C4-2B (cell line): ENCODE results near the gene RPS6KL1.

Experiments used
- H3K27ac ChIP-seq: fragments of 450-650 bp; 2 replicates; pipeline ENCODE4 v1.5.1; 2017
- ZFX ChIP-seq: fragments of 450-650 bp; IDR thresholded peaks from 2 replicates; pipeline ENCODE4 v1.6.1; 2017
- TF ChIP-seq, protein P1 (sequence below): fragments of 450-650 bp; conservative IDR thresholded peaks from 2 replicates; pipeline ENCODE4 v1.5.1; 2017; ENCODE audit warnings: mild to moderate bottlenecking

The RPS6KL1 gene

DNA sequence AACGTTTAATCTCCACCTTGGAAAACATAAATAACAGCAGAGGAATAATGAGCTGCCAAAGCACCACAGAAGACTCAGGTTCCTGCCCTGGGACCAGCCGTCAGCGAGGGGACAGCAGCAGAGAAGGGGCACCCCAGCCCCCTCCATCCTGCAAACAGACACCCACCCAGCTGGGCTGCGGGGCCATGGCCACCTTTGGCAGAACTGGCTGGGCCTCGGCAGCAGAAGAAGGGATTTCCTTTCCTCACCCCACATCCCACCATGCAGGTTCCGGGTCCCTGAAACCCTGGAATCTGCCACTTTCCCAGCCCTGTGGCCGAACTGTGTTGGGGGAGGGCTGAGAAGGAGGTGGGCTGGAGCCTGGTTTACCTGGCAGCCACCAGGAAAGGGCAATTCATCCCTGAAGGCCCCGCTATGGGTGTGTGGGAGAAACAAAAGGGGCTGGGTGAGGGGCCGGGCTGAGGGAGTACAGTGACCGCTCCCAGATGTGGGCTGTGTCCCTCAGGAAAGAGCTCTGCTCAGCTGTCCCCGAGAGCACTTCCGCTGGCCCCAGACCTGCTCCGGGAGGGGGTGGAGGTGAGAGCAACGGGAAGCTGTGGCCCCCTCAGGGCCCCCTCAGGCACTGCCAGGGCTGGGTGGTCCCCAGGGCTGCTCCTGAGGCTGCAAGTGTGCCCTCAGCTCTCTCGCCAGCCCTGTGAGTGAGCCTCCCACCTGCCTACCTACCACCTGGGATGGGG, 28.6 kb upstream of the RPS6KL1 start:
- TF ChIP-seq, protein P1, sequence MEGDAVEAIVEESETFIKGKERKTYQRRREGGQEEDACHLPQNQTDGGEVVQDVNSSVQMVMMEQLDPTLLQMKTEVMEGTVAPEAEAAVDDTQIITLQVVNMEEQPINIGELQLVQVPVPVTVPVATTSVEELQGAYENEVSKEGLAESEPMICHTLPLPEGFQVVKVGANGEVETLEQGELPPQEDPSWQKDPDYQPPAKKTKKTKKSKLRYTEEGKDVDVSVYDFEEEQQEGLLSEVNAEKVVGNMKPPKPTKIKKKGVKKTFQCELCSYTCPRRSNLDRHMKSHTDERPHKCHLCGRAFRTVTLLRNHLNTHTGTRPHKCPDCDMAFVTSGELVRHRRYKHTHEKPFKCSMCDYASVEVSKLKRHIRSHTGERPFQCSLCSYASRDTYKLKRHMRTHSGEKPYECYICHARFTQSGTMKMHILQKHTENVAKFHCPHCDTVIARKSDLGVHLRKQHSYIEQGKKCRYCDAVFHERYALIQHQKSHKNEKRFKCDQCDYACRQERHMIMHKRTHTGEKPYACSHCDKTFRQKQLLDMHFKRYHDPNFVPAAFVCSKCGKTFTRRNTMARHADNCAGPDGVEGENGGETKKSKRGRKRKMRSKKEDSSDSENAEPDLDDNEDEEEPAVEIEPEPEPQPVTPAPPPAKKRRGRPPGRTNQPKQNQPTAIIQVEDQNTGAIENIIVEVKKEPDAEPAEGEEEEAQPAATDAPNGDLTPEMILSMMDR: no peak
- TF ChIP-seq ZFX: no peak
- H3K27ac ChIP-seq: no peak overlapping the region

DNA sequence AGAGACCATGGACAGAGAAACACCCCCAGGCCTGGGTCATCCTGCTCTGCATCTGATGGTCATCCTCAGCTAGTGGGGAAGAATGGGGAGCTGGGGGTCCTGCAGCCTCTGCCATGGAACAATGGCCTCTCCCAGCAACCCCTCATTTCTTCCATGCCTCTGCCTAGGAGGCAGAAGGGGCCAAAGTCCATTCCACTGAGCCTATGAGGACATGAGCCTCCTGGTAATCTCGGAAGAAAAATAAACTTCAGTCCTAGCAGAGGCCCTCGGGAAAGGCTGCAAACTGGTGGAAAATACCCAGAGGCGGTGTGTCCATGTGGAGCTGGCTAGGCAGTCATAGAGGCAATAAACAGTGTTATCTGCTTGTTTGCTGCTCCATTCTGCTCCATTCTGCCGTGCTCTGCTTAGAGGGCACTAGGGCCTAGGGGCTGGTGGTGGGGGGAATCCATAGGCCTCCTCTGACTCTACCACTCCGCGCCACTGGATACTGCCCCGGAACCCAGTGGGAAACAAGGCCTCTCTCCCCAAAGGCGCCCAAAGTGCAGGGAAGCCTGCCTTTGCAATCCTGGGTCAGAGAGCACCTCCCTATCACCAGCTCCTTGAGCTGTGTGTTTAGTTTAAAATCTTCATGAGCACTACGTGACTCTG, 27.9 kb upstream of the RPS6KL1 start:
- TF ChIP-seq, protein P1: no peak

DNA sequence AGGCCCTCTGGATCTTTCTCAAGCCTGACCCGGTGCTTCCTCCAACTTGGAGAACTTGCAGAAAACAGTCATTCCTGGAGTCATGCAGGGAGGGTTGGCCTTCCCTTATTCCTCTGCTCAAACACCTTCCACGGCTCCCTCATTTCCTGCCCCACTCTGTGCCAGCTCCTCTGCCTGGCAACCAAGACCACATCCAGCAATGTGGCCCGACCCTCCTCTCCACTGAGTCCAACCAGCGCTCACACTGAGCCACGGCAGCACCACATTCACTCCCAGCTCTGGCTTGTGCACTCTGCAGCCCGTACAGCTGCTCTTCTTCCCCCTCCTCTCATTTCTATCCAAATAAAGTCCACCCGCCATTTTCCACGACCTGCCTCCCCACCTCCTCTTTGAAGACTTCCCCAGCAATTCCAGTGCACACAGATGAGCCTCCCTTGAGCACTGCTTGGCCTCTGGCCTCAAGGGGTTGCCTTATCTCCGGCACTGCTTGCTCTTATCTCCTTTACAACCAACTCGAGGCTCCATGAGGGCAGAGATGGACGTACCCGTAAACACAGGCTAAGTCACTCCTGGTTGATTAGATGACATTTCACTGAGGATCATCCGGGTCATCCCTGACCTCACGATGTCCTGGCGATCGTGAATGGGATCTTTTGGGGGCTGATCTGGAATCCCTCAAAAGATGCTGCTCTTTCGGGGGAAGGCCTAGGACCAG, 27.0 kb upstream of the RPS6KL1 start:
- no peak overlapping the region for H3K27ac ChIP-seq

More for the DNA sequence above, 27.9 kb upstream of the RPS6KL1 start:
- H3K27ac ChIP-seq: no peak overlapping the region

DNA sequence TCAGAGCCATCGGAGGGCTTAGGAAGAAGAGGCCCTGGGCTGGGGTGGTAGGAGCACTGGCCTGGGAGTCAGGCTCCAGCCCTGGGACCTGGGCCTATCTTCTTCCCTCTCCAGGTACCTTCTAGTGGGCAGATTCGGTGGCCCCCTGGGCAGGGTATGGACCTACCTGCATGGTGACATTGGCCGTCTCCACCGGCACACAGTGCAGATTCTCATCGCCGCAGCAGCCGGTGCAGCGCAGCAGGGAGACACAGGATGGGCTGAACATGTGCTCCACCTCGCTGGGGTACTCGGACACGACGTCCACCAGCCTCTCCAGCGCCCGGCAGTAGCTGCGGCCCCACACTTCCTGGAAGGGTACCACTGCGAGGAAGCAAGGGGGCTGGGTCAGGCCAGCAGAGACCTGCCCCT, 26.1 kb upstream of the RPS6KL1 start:
- TF ChIP-seq, protein P1: no peak
- no peak for TF ChIP-seq ZFX
- no peak overlapping the region for H3K27ac ChIP-seq

More for the DNA sequence above, 27.0 kb upstream of the RPS6KL1 start:
- TF ChIP-seq, protein P1: no peak
- TF ChIP-seq ZFX: no peak

DNA sequence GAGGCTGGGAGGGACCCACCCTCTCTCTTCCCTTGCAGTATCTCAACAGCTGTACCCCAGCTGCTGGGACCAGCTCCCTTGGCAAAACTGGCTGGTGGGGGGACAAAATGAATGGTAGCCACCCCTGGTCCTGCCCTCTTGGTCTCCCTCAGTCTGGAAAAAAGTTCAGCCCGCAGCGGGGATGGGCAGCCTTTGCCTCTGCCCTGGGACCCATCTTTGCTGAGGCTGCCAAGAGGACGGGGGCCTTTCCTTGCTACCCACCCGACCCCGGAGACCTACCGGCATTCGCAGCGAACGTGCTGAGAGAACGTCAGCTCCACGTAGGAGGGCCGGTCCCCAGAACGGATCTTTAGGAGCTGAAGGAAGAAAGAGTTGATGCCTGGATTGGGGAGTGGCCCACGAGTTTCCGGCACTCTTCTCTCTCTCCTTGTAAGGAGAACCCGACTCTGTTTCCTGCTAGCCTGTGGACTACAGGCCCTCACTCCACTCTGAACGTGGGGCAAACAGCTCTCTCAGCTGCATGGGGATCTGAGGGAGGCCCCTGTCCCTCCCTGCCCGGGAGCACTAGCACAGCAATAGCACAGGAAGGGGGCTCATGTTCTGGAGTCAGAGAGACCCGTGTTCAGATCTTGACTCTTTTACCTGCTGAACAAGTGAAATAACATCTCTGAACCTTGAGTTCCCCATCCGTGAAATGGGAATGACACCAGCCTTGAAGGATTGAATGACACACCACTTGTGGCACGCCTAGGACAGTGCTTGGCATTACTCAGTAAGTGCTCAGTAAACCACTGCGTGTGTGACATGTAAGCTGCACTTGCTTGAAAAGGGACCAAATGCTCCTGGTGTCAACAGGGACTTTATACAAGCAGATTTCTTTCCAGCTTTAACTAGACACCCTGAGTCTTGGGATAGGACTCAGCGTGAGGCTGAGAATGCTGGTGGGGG, 25.4 kb upstream of the RPS6KL1 start:
- no peak overlapping the region for H3K27ac ChIP-seq
- TF ChIP-seq ZFX: no peak
- TF ChIP-seq, protein P1: no peak

DNA sequence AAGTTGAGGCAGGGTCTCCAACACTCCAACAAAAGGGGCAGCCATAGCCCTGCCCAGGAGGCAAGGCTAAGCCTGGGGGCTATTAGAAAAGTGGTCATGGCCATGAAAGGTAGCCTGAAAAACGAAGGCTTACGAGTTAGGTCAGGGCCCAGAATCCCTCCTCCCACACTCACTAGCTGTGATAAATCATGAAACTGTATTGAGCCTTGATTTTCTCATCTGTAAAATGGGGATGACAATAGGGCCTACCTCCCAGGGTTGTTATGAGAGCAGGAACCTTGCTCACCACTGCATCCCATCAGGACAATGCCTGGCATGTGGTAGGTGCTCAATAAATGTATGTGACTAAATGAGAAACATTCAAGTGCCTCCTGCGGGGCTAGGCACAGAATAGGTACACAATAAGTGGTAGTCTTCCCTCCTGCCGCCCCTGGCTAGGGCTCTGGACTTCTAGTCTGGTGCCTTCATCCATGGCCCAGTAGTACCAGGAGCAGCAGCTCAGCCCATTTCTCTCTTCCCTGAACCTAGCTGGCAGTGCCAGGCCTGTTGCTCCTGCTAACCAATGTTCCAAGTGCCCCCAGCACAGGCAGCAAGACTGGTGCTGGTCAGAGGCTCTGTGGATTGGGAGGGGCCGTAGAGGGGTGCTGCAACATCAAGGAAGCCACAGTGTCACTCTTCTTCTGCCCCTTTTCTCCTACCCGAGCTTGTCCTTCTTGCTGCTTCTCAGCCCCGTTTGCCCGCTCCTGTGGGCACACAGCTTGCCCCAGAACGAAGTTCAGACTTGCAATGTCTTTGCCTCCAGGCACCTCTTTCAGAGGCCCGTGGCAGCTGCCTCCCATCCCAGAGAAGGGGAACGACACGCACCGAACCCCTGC, 24.5 kb upstream of the RPS6KL1 start:
- TF ChIP-seq, protein P1: no peak
- TF ChIP-seq ZFX: no peak
- H3K27ac ChIP-seq: no peak overlapping the region
